GM12878 (cell line): ENCODE data around the gene YBEY. TPM values are rescaled to one million over a fixed set of nuclear protein-coding genes. Genes with fewer than 3 reads are reported as not detected.
A peak's percentile ranks its signal among the peaks of the same experiment; 100 is the strongest.

ENCODE experiments used
- ATAC-seq: fragments of 200-7000 bp; cut with Tn5 transposase; 3 replicates; pipeline ENCODE4 v1.9.1; 2020; ENCODE audit warnings: mild to moderate bottlenecking, moderate library complexity
- BruUV-seq: library from RNA; stranded (reverse); fragments of 400-500 nt; replicated peaks from 2 replicates; lab custom pipeline; 2021; lab: Mats Ljungman, UMichigan
- CTCF ChIA-PET: fragments of 300-600 bp; sonication (Branson Sonifier 250); formaldehyde crosslinking; extraction: SDS; loops from one replicate; lab custom pipeline; 2021; ENCODE audit warnings: inconsistent platforms; lab: Yijun Ruan, JAX
- POLR2A ChIA-PET: fragments of 350-600 bp; formaldehyde crosslinking; extraction: SDS; loops from one replicate; lab custom pipeline; 2021; ENCODE audit warnings: inconsistent platforms; lab: Charles Lee
- RAD21 ChIA-PET: fragments of 300-600 bp; sonication (Branson Sonifier 250); formaldehyde crosslinking; loops from one replicate; lab custom pipeline; 2023; ENCODE audit warnings: antibody characterized with exemption; ENCODE audit not compliant: unreplicated experiment; lab: Charles Lee
- SMC1A ChIA-PET: fragments of 300-600 bp; sonication (Branson Sonifier 250); formaldehyde crosslinking; loops from one replicate; lab custom pipeline; 2023; ENCODE audit not compliant: unreplicated experiment, uncharacterized antibody; lab: Charles Lee
- DNase-seq: peaks from one replicate; pipeline ENCODE4 v3.0.0-alpha.2; 2011; ENCODE audit warnings: low read depth, low spot score
- FAIRE-seq: peaks from 3 replicates; lab custom pipeline; 2011; peaks lifted over from hg19 to GRCh38; lab: Jason Lieb, UNC
- H2AFZ ChIP-seq: 2 replicates; pipeline ENCODE4 v1.6.0; 2011; ENCODE audit warnings: low read depth, low read length, control low read depth; ENCODE audit not compliant: control insufficient read depth
- H3K27ac ChIP-seq: 2 replicates; pipeline ENCODE4 v1.5.1; 2011; ENCODE audit warnings: control low read depth; ENCODE audit not compliant: control insufficient read depth, insufficient read depth
- H3K27me3 ChIP-seq, 2 experiments: replicated peaks in 1 of 2; 2 replicates each; pipeline versions ENCODE4 v1.6.0 to v1.6.1; 2011; ENCODE audit warnings: low read length in 1 of 2; ENCODE audit not compliant: control insufficient read depth in 2 of 2, insufficient read depth in 2 of 2
- H3K36me3 ChIP-seq, 2 experiments: 2 replicates each; pipeline ENCODE4 v1.5.1; 2011; ENCODE audit warnings: low read length in 1 of 2; ENCODE audit not compliant: control insufficient read depth in 2 of 2, insufficient read depth in 2 of 2
- H3K4me1 ChIP-seq: 2 replicates; pipeline ENCODE4 v1.6.1; 2011; ENCODE audit warnings: mild to moderate bottlenecking, low read length, moderate library complexity, mixed read lengths; ENCODE audit not compliant: control insufficient read depth, insufficient read depth
- H3K4me2 ChIP-seq: 2 replicates; pipeline ENCODE4 v1.6.0; 2011; ENCODE audit warnings: control low read depth; ENCODE audit not compliant: control insufficient read depth, insufficient read depth
- H3K4me3 ChIP-seq: fragments of 200-600 bp; sonication (generic); 2 replicates; pipeline ENCODE4 v1.5.1; 2016
- H3K79me2 ChIP-seq: 2 replicates; pipeline ENCODE4 v1.6.0; 2011; ENCODE audit warnings: low read length; ENCODE audit not compliant: control insufficient read depth, insufficient read depth
- H3K9ac ChIP-seq: 2 replicates; pipeline ENCODE4 v1.8.0; 2011; ENCODE audit warnings: low read length, control low read depth, mixed read lengths; ENCODE audit not compliant: control insufficient read depth, insufficient read depth
- H3K9me3 ChIP-seq: replicated peaks from 3 replicates; pipeline ENCODE4 v1.5.1; 2011; ENCODE audit warnings: mild to moderate bottlenecking, low read length; ENCODE audit not compliant: control insufficient read depth, insufficient read depth
- H4K20me1 ChIP-seq: 2 replicates; pipeline ENCODE4 v1.6.0; 2011; ENCODE audit not compliant: control insufficient read depth, insufficient read depth
- CEBPB ChIP-seq, 2 experiments: fragments of 150-350 bp in 1 of 2; IDR thresholded peaks; 2 replicates each; pipeline ENCODE4 v1.6.1; 2012 to 2014; ENCODE audit warnings: low read depth in 2 of 2, low read length in 2 of 2, borderline replicate concordance in 1 of 2, inconsistent platforms in 1 of 2
- CREB1 ChIP-seq: IDR thresholded peaks from 2 replicates; pipeline ENCODE4 v1.6.1; 2012; ENCODE audit warnings: low read depth, mild to moderate bottlenecking, inconsistent platforms
- EED ChIP-seq: sonication (generic); IDR thresholded peaks from 2 replicates; pipeline ENCODE4 v1.6.1; 2016; ENCODE audit warnings: antibody characterized with exemption, low read depth
- EP300 ChIP-seq, 2 experiments: fragments of 150-350 bp in 1 of 2; IDR thresholded peaks; 2 replicates each; pipeline ENCODE4 v1.6.1; 2011 to 2012; ENCODE audit warnings: low read depth in 2 of 2, low read length in 2 of 2, borderline replicate concordance in 1 of 2, improper control_type of control experiment in 1 of 2, inconsistent platforms in 1 of 2; ENCODE audit not compliant: control insufficient read depth in 1 of 2
- IKZF2 ChIP-seq, 2 experiments: fragments of 450-650 bp; IDR thresholded peaks; 2 replicates each; pipeline ENCODE4 v1.6.1; 2017; ENCODE audit warnings: mild to moderate bottlenecking in 2 of 2, moderate library complexity in 2 of 2
- MLLT1 ChIP-seq: fragments of 450-650 bp; IDR thresholded peaks from 2 replicates; pipeline ENCODE4 v1.6.1; 2016; ENCODE audit warnings: mild to moderate bottlenecking
- NBN ChIP-seq: fragments of 450-650 bp; IDR thresholded peaks from 2 replicates; pipeline ENCODE4 v1.6.1; 2016
- NFIC ChIP-seq: IDR thresholded peaks from 2 replicates; pipeline ENCODE4 v1.6.1; 2012; ENCODE audit warnings: low read depth, mild to moderate bottlenecking, inconsistent platforms, low read length, moderate library complexity
- PBX3 ChIP-seq: IDR thresholded peaks from 2 replicates; pipeline ENCODE4 v1.6.1; 2011; ENCODE audit warnings: mild to moderate bottlenecking, low read depth, low read length, moderate library complexity; ENCODE audit not compliant: insufficient replicate concordance
- RFX5 ChIP-seq: IDR thresholded peaks from 2 replicates; pipeline ENCODE4 v1.6.1; 2011; ENCODE audit warnings: low read depth, low read length, improper control_type of control experiment
- SUZ12 ChIP-seq: fragments of 200-600 bp; sonication (generic); IDR thresholded peaks from one replicate; pipeline ENCODE4 v1.6.1; 2018; ENCODE audit warnings: antibody characterized with exemption, mild to moderate bottlenecking; ENCODE audit not compliant: unreplicated experiment
- TARDBP ChIP-seq: IDR thresholded peaks from 2 replicates; pipeline ENCODE4 v1.6.1; 2016; ENCODE audit warnings: borderline replicate concordance
- TCF3 ChIP-seq: IDR thresholded peaks from 2 replicates; pipeline ENCODE4 v1.6.1; 2012; ENCODE audit warnings: low read depth, mild to moderate bottlenecking, low read length, borderline replicate concordance; ENCODE audit not compliant: insufficient read depth
- TCF7 ChIP-seq: IDR thresholded peaks from 2 replicates; pipeline ENCODE4 v1.6.1; 2014; ENCODE audit warnings: antibody characterized with exemption, borderline replicate concordance
- ZNF217 ChIP-seq: fragments of 450-650 bp; IDR thresholded peaks from 2 replicates; pipeline ENCODE4 v1.6.1; 2017; ENCODE audit warnings: antibody characterized with exemption, mild to moderate bottlenecking
- WGBS: methylation state at CpG from one replicate; pipeline ENCODE4 v1.1.6; 2016; ENCODE audit warnings: low lambda C conversion rate; ENCODE audit not compliant: insufficient replicate concordance, insufficient coverage; ENCODE audit errors: missing lambda C conversion rate; 5-methylcytosine and 5-hydroxymethylcytosine counted together
- in situ Hi-C: fragments of 300-500 bp; cut with MboI; formaldehyde crosslinking; loops from 9 replicates; pipeline ENCODE4 v1.14.3; 2018; ENCODE audit warnings: mixed read lengths
- intact Hi-C: fragments of 100-400 bp; cut with micrococcal nuclease; formaldehyde crosslinking; loops from one replicate; pipeline ENCODE4 v1.14.2; 2022; ENCODE audit not compliant: unreplicated experiment
- polyA plus RNA-seq, 11 experiments: library from polyadenylated mRNA; depleted of rRNA in 4 of 11; unstranded in 6 of 11; stranded (reverse) in 5 of 11; fragments of >200 nt; fragmentation: Nextera tagmentation in 4 of 11; fragmentation: Illumina TruSeq in 1 of 11; extraction: Ambion mirVana in 4 of 11; extraction: Trizol in 1 of 11; gene quantifications; 1 replicate in 1 of 11; 2 replicates in 10 of 11; pipeline versions ENCODE4 v1.2.1 to v1.2.3, GENCODE V29; 2011 to 2016; ENCODE audit warnings: inconsistent platforms in 2 of 11, missing spikeins in 2 of 11, low read depth in 1 of 11
- total RNA-seq, 4 experiments: library from RNA; depleted of rRNA in 3 of 4; stranded (reverse); fragments of >200 nt in 3 of 4; fragmentation: Illumina TruSeq in 1 of 4; extraction: Trizol in 1 of 4; gene quantifications; 2 replicates each; pipeline versions ENCODE4 v1.2.1 to v1.2.3, GENCODE V29; 2013 to 2021
- TF ChIP-seq, protein P1 (sequence below): IDR thresholded peaks from 2 replicates; pipeline ENCODE4 v1.6.1; 2011; ENCODE audit warnings: borderline replicate concordance, low read depth, mild to moderate bottlenecking, moderate library complexity, low read length; ENCODE audit not compliant: insufficient read depth, poor library complexity, severe bottlenecking
- TF ChIP-seq, protein P2 (sequence below): fragments of 450-650 bp; IDR thresholded peaks from 2 replicates; pipeline ENCODE4 v1.6.1; 2016; ENCODE audit warnings: mild to moderate bottlenecking

The YBEY gene
- total and polyA plus RNA-seq, 10 of the 15 experiments (the other 5 are each of a cell fraction or from before 2014, with no cell fraction given): 6.5 to 31.4 (median 18.5) TPM

GRCh38 chr21:46255166-46255565 is 31.0 kb upstream of the YBEY start:
- H3K36me3 ChIP-seq: peaks cover 38 to 47% of the 10 kb centered on the region in 2 experiments
- no peak for ATAC-seq
- WGBS: 94% methylated on average over 11 of the region's 11 CpGs
- H3K9me3 ChIP-seq: no peaks in the 10 kb centered on the region; the same call in 2 of the 3 replicates
- no peak overlapping the region for H3K4me2 ChIP-seq
- no peak for FAIRE-seq
- no peaks in the 10 kb centered on the region for H3K79me2 ChIP-seq
- H3K4me1 ChIP-seq: peaks cover 14% of the 10 kb centered on the region
- no TSS peak for BruUV-seq
- ChIA-PET RAD21 (interaction anchor here (2.5 to 3.5 kb wide), 2 partner anchors 27 to 31 kb away, joined by 8 to 19 read pairs; partner anchors contain the start of genes LSS, MCM3AP and YBEY), SMC1A (interaction anchor here (0.9 to 1.4 kb wide), 2 partner anchors 19 to 21 kb away, joined by 3 to 4 read pairs; no protein-coding TSS in a partner anchor), CTCF (interaction anchor here (1.6 to 6.3 kb wide), 2 partner anchors 25 to 30 kb away, joined by 3 to 59 read pairs; partner anchors contain the start of gene LSS), POLR2A (no interaction called here)
- H4K20me1 ChIP-seq: no peaks in the 10 kb centered on the region
- no peak overlapping the region for H3K4me3 ChIP-seq
- no peak for DNase-seq
- no peak overlapping the region for H3K9ac ChIP-seq
- no peaks in the 10 kb centered on the region for H3K27me3 ChIP-seq
- intact Hi-C loops: loop anchor here (2.0 kb wide), 1 partner anchor 30 kb away; the partner anchor contains the start of gene MCM3AP
- H3K27ac ChIP-seq: peak overlapping the region; percentile 55; the same call in 1 of the 2 replicates
- in situ Hi-C loops: no loop called here
- H2AFZ ChIP-seq: no peak overlapping the region
- TF ChIP-seq TARDBP (no peak), IKZF2 (IDR thresholded peaks at IDR 0.05) (no peak), EP300 (IDR thresholded peaks at IDR 0.05; ENCODE audit: borderline replicate concordance in 1 of 2, control insufficient read depth in 1 of 2, low read depth in 2 of 2, low read length in 2 of 2) (no peak), MLLT1 (no peak), EED (no peak), NBN (no peak), ZNF217 (no peak), PBX3 (no peak), CEBPB (IDR thresholded peaks at IDR 0.05; ENCODE audit: borderline replicate concordance in 1 of 2, low read depth in 2 of 2, low read length in 2 of 2) (no peak), TCF7 (no peak), RFX5 (no peak), TCF3 (no peak), NFIC (no peak), CREB1 (no peak), SUZ12 (no peak)
- TF ChIP-seq, protein P1, sequence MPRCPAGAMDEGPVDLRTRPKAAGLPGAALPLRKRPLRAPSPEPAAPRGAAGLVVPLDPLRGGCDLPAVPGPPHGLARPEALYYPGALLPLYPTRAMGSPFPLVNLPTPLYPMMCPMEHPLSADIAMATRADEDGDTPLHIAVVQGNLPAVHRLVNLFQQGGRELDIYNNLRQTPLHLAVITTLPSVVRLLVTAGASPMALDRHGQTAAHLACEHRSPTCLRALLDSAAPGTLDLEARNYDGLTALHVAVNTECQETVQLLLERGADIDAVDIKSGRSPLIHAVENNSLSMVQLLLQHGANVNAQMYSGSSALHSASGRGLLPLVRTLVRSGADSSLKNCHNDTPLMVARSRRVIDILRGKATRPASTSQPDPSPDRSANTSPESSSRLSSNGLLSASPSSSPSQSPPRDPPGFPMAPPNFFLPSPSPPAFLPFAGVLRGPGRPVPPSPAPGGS: no peak
- TF ChIP-seq, protein P2, sequence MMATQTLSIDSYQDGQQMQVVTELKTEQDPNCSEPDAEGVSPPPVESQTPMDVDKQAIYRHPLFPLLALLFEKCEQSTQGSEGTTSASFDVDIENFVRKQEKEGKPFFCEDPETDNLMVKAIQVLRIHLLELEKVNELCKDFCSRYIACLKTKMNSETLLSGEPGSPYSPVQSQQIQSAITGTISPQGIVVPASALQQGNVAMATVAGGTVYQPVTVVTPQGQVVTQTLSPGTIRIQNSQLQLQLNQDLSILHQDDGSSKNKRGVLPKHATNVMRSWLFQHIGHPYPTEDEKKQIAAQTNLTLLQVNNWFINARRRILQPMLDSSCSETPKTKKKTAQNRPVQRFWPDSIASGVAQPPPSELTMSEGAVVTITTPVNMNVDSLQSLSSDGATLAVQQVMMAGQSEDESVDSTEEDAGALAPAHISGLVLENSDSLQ: no peak
